HUES6 (cell line): ENCODE measurements around the gene KIAA0825.

Source experiments
- H3K27ac ChIP-seq: 2 replicates; pipeline ENCODE4 v1.7.0; 2013; ENCODE audit warnings: low read depth, mild to moderate bottlenecking, low read length, inconsistent platforms
- H3K27me3 ChIP-seq: 2 replicates; pipeline ENCODE4 v1.6.1; 2013; ENCODE audit warnings: low read length; ENCODE audit not compliant: control insufficient read depth, insufficient read depth
- H3K36me3 ChIP-seq: 2 replicates; pipeline ENCODE4 v1.6.1; 2013; ENCODE audit warnings: low read length; ENCODE audit not compliant: control insufficient read depth, insufficient read depth
- H3K4me1 ChIP-seq: 2 replicates; pipeline ENCODE4 v1.6.1; 2013; ENCODE audit warnings: low read length; ENCODE audit not compliant: control insufficient read depth, insufficient read depth
- H3K4me3 ChIP-seq: 2 replicates; pipeline ENCODE4 v1.5.1; 2013; ENCODE audit warnings: low read depth, low read length
- H3K9ac ChIP-seq: one replicate; pipeline ENCODE4 v1.6.1; 2013; ENCODE audit warnings: mild to moderate bottlenecking, low read length
- H3K9me3 ChIP-seq: 2 replicates; pipeline ENCODE4 v1.6.1; 2013; ENCODE audit warnings: low read depth, low read length; ENCODE audit not compliant: control insufficient read depth, insufficient read depth

Gene KIAA0825

DNA sequence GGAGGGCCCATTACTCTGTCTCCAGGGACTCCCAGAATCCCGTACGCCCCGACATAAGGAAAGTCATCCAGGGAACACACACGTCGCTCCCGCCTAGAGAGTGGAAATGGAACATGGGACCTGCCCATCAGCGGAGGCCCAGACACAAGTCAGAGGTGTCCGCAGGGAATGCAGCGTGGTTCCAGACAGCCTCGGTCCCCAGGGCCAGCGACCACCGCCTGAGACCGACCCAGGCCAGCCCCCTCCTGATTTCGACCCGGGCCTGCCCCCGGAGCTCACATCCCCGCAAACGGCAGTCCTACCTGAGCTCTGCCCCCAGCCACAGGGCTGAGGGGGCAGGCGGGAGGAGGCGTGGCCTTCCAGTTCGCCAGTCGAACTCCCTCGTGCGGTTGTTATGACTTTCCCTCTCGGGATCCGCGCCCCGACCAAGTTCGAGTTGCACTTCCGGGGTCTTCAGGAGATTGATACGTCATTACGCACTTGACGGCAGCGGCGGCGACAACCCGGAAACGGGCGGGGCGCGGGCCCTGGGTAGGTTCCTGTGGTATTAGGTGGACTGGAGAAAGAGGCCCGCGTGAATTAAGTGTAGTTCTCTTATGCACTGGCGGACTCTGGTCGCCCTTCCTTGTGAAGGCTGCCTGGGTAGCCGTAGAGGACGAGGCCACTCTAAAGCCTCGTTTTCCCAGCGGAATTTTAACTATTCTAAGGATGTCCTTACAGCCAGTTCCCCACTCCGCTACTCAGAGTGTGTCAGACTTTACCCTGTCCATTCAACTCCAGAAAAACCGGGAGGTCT is 507.0 kb downstream of the KIAA0825 start:
- H3K9me3 ChIP-seq, result peaks cover 19% of the 10 kb centered on the region
- no peak overlapping the region for H3K27ac ChIP-seq
- H3K27me3 ChIP-seq, result no peaks in the 10 kb centered on the region
- no peaks in the 10 kb centered on the region for H3K4me1 ChIP-seq
- H3K4me3 ChIP-seq, result peak overlapping the region; percentile 69
- peak overlapping the region; percentile 61 for H3K9ac ChIP-seq
- no peaks in the 10 kb centered on the region for H3K36me3 ChIP-seq

- H3K9me3 ChIP-seq, result peaks cover 10% of the 10 kb centered on the region
- H3K27ac ChIP-seq, result no peak overlapping the region
Measured at GRCh38 chr5:94103514-94104245, 514.7 kb downstream of the KIAA0825 start.

More at GRCh38 chr5:94103514-94104245, 514.7 kb downstream of the KIAA0825 start:
- Histone ChIP-seq H3K36me3 (no peaks in the 10 kb centered on the region), H3K9ac (no peak overlapping the region), H3K4me1 (no peaks in the 10 kb centered on the region), H3K27me3 (no peaks in the 10 kb centered on the region), H3K4me3 (no peak overlapping the region)
